22Rv1 (cell line): Measurements from ENCODE around the gene C5AR1.
"Not testable (repeated sequence)": the region's sequence is repeated elsewhere in the genome, so short reads cannot be mapped to it uniquely, and the experiment has no call there.

ENCODE experiments used
- H3K27ac ChIP-seq: fragments of 450-650 bp; 2 replicates; pipeline ENCODE4 v1.5.1; 2017
- CTCF ChIP-seq: fragments of 450-650 bp; IDR thresholded peaks from 2 replicates; pipeline ENCODE4 v1.5.1; 2017; ENCODE audit warnings: mild to moderate bottlenecking
- ZFX ChIP-seq: fragments of 450-650 bp; IDR thresholded peaks from 2 replicates; pipeline ENCODE4 v1.6.1; 2017; ENCODE audit warnings: antibody characterized with exemption, borderline replicate concordance

Gene C5AR1

DNA sequence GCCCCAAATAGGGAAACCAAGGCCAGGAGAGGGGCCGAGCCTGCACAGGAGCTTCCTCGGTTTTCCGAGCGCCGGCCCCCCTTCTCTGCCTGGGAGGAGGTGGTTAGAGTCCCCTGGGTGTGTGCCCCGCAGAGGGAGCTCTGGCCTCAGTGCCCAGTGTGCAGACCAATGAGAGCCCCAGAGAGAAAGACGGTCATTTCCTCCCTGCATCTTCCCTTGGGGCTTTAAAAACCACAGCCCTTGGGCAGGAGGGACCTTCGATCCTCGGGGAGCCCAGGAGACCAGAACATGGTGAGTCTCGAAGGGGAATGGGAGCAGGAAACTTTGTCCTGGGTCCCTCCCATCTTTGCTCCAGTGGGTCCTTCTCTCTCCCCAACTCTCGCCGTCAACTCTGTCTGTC lies at the start of gene C5AR1:
C5AR1 (plus strand) TSS at position 254 of the 400 bp plus-strand sequence; CDS start at position 289, 35 bp downstream.
- H3K27ac ChIP-seq: no peak within 1 kb of the TSS
- TF ChIP-seq ZFX (no peak), CTCF (no peak)

GRCh38 chr19:47260476-47260875 lies 49.2 kb upstream of the C5AR1 start:
- H3K27ac ChIP-seq: no peak overlapping the region
- no peak for TF ChIP-seq CTCF
- no peak for TF ChIP-seq ZFX

- H3K27ac ChIP-seq: not testable (repeated sequence)
Observed at GRCh38 chr19:47261946-47262793, 47.5 kb upstream of the C5AR1 start.

- TF ChIP-seq ZFX (no peak), CTCF (no peak)
- no peak overlapping the region for H3K27ac ChIP-seq
Observed at GRCh38 chr19:47264629-47265028, 45.0 kb upstream of the C5AR1 start.

GRCh38 chr19:47266401-47266941 lies 43.2 kb upstream of the C5AR1 start:
- no peak for TF ChIP-seq ZFX
- no peak for TF ChIP-seq CTCF
- no peak overlapping the region for H3K27ac ChIP-seq

- TF ChIP-seq CTCF (no peak), ZFX (no peak)
- no peak overlapping the region for H3K27ac ChIP-seq
Observed at GRCh38 chr19:47267350-47267759, 42.3 kb upstream of the C5AR1 start.

DNA sequence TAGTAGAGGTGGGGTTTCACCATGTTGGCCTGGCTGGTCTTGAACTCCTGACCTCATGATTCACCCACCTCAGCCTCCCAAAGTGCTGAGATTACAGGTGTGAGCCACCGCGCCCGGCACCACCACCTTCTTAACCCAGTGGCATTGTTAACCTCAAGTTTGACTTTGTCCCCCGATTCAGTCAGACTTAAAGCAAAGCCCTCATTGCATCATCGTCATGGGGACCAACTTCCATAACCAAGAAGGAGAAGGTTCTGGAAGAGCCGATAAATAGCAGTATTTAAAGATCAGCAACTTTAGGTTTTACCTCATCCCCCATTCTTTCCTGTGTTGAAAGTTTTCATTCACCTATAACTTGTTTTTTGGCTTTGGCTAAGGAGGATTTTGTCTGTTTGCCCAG lies 41.6 kb upstream of the C5AR1 start:
- H3K27ac ChIP-seq: no peak overlapping the region
- TF ChIP-seq ZFX (no peak), CTCF (no peak)
